HEK293 (cell line): Measurements from ENCODE around the gene THSD4.

Source experiments
- TCF7L2 ChIP-seq: IDR thresholded peaks from 2 replicates; pipeline ENCODE4 v1.6.1; 2011; ENCODE audit warnings: low read depth, mild to moderate bottlenecking, inconsistent platforms, low read length, moderate library complexity, borderline replicate concordance
- YY1 ChIP-seq: fragments of 450-650 bp; formaldehyde crosslinking; IDR thresholded peaks from 2 replicates; pipeline ENCODE4 v1.5.1; 2018; ENCODE audit warnings: missing biosample characterization, missing genetic modification characterization
- ZNF19 ChIP-seq: fragments of 450-650 bp; formaldehyde crosslinking; IDR thresholded peaks from 2 replicates; pipeline ENCODE4; 2016; ENCODE audit warnings: missing biosample characterization, missing genetic modification characterization, low read depth
- ZNF404 ChIP-seq: fragments of 450-650 bp; formaldehyde crosslinking; IDR thresholded peaks from 2 replicates; pipeline ENCODE4 v1.5.1; 2017; ENCODE audit warnings: missing biosample characterization, missing genetic modification characterization
- ZNF521 ChIP-seq: fragments of 450-650 bp; formaldehyde crosslinking; IDR thresholded peaks from 2 replicates; pipeline ENCODE4 v1.5.1; 2017; ENCODE audit warnings: missing biosample characterization, mild to moderate bottlenecking, missing genetic modification characterization
- ZNF549 ChIP-seq: fragments of 450-650 bp; IDR thresholded peaks from 2 replicates; pipeline ENCODE4 v1.5.1; 2018; ENCODE audit warnings: missing biosample characterization, missing genetic modification characterization, mild to moderate bottlenecking, inconsistent platforms, moderate library complexity
- ZNF555 ChIP-seq: fragments of 450-650 bp; formaldehyde crosslinking; conservative IDR thresholded peaks from 2 replicates; pipeline ENCODE4 v1.5.1; 2017; ENCODE audit warnings: missing biosample characterization, mild to moderate bottlenecking, missing genetic modification characterization, inconsistent platforms
- ZNF626 ChIP-seq: fragments of 450-650 bp; sonication (Bioruptor Pico); formaldehyde crosslinking; IDR thresholded peaks from 2 replicates; pipeline ENCODE4 v1.5.1; 2018; ENCODE audit warnings: missing biosample characterization, missing genetic modification characterization, inconsistent platforms
- ZNF747 ChIP-seq: fragments of 450-650 bp; formaldehyde crosslinking; IDR thresholded peaks from 2 replicates; pipeline ENCODE4 v1.5.1; 2016; ENCODE audit warnings: missing biosample characterization, missing genetic modification characterization
- ZNF791 ChIP-seq: fragments of 450-650 bp; formaldehyde crosslinking; IDR thresholded peaks from 2 replicates; pipeline ENCODE4 v1.5.1; 2016; ENCODE audit warnings: missing biosample characterization, missing genetic modification characterization
- TF ChIP-seq, protein P1 (sequence below): fragments of 450-650 bp; formaldehyde crosslinking; IDR thresholded peaks from 2 replicates; pipeline ENCODE4 v1.5.1; 2016; ENCODE audit warnings: missing biosample characterization, missing genetic modification characterization
- TF ChIP-seq, protein P2 (sequence below): sonication (generic); formaldehyde crosslinking; IDR thresholded peaks from 2 replicates; pipeline ENCODE4 v1.8.1; 2022; ENCODE audit warnings: mild to moderate bottlenecking, moderate library complexity, missing genetic modification reagents
- TF ChIP-seq, protein P3 (sequence below): fragments of 450-650 bp; formaldehyde crosslinking; IDR thresholded peaks from 2 replicates; pipeline ENCODE4 v1.5.1; 2016; ENCODE audit warnings: missing biosample characterization, missing genetic modification characterization
- TF ChIP-seq, protein P4 (sequence below): fragments of 450-650 bp; formaldehyde crosslinking; IDR thresholded peaks from 2 replicates; pipeline ENCODE4 v1.5.1; 2016; ENCODE audit warnings: missing biosample characterization, missing genetic modification characterization

DNA sequence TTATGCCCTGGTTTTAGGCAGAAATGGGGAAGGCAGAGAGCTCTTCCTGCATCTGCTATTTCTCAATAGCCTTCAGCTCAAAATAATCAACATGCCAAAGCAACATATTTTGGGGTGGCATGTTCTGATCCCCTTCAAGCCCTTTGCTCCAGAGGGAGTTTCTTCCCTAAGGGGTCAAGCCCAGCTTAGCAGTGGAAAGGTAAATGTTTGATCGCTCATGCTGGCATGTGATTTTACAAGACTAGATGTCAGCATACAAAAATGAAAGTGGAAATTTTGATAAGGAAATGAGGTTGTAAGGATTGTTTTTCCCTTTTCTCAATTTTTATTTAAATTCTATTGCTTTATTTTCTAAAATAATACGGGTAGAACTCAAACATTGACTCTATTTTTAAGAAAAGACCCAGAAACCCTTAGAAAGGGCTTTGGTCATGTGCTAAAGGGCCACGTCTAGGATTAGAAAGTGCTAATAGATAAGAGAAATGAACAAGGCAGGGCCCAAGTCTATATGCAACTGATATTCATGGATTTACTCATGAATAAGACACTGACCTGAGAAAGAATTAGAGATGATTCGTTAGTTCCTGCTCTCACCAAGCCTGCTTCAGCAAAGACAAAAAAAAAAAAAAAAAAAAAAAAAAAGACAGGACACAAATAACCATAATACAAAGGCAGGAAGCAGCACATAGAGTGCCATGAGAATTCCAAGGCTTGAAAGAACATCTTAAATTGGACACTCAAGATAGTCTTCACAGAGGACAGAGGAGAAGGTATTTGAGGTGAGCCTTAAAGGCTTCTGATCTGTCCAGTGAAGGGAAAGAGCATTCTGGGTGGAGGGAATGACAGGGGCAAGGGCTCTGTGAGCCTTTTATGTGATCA lies 640.1 kb downstream of the THSD4 start:
- TF ChIP-seq, protein P1, sequence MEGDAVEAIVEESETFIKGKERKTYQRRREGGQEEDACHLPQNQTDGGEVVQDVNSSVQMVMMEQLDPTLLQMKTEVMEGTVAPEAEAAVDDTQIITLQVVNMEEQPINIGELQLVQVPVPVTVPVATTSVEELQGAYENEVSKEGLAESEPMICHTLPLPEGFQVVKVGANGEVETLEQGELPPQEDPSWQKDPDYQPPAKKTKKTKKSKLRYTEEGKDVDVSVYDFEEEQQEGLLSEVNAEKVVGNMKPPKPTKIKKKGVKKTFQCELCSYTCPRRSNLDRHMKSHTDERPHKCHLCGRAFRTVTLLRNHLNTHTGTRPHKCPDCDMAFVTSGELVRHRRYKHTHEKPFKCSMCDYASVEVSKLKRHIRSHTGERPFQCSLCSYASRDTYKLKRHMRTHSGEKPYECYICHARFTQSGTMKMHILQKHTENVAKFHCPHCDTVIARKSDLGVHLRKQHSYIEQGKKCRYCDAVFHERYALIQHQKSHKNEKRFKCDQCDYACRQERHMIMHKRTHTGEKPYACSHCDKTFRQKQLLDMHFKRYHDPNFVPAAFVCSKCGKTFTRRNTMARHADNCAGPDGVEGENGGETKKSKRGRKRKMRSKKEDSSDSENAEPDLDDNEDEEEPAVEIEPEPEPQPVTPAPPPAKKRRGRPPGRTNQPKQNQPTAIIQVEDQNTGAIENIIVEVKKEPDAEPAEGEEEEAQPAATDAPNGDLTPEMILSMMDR (tag by site-specific recombination): no peak
- TF ChIP-seq TCF7L2 (no peak), ZNF549 (no peak), ZNF747 (tag by site-specific recombination) (no peak), ZNF521 (tag by site-specific recombination) (no peak), ZNF626 (tag by site-specific recombination) (no peak), ZNF791 (tag by site-specific recombination) (no peak), ZNF404 (tag by site-specific recombination) (no peak), YY1 (tag by site-specific recombination) (no peak), ZNF19 (no peak), ZNF555 (no peak)
- TF ChIP-seq, protein P2, sequence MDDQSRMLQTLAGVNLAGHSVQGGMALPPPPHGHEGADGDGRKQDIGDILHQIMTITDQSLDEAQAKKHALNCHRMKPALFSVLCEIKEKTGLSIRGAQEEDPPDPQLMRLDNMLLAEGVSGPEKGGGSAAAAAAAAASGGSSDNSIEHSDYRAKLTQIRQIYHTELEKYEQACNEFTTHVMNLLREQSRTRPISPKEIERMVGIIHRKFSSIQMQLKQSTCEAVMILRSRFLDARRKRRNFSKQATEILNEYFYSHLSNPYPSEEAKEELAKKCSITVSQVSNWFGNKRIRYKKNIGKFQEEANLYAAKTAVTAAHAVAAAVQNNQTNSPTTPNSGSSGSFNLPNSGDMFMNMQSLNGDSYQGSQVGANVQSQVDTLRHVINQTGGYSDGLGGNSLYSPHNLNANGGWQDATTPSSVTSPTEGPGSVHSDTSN: no peak
- TF ChIP-seq, protein P3, sequence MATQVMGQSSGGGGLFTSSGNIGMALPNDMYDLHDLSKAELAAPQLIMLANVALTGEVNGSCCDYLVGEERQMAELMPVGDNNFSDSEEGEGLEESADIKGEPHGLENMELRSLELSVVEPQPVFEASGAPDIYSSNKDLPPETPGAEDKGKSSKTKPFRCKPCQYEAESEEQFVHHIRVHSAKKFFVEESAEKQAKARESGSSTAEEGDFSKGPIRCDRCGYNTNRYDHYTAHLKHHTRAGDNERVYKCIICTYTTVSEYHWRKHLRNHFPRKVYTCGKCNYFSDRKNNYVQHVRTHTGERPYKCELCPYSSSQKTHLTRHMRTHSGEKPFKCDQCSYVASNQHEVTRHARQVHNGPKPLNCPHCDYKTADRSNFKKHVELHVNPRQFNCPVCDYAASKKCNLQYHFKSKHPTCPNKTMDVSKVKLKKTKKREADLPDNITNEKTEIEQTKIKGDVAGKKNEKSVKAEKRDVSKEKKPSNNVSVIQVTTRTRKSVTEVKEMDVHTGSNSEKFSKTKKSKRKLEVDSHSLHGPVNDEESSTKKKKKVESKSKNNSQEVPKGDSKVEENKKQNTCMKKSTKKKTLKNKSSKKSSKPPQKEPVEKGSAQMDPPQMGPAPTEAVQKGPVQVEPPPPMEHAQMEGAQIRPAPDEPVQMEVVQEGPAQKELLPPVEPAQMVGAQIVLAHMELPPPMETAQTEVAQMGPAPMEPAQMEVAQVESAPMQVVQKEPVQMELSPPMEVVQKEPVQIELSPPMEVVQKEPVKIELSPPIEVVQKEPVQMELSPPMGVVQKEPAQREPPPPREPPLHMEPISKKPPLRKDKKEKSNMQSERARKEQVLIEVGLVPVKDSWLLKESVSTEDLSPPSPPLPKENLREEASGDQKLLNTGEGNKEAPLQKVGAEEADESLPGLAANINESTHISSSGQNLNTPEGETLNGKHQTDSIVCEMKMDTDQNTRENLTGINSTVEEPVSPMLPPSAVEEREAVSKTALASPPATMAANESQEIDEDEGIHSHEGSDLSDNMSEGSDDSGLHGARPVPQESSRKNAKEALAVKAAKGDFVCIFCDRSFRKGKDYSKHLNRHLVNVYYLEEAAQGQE (tag by site-specific recombination): no peak
- TF ChIP-seq, protein P4, sequence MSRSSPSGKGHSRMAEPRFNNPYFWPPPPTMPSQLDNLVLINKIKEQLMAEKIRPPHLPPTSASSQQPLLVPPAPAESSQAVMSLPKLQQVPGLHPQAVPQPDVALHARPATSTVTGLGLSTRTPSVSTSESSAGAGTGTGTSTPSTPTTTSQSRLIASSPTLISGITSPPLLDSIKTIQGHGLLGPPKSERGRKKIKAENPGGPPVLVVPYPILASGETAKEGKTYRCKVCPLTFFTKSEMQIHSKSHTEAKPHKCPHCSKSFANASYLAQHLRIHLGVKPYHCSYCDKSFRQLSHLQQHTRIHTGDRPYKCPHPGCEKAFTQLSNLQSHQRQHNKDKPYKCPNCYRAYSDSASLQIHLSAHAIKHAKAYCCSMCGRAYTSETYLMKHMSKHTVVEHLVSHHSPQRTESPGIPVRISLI (tag by site-specific recombination): no peak
